H1 (cell line): Measurements from ENCODE around the gene PKP1. TPM values are rescaled to one million over a fixed set of nuclear protein-coding genes. Genes with fewer than 3 reads are reported as not detected.

Source experiments
- CTCF ChIA-PET: fragments of 300-600 bp; sonication (Branson Sonifier 250); formaldehyde crosslinking; loops from one replicate; lab custom pipeline; 2021; ENCODE audit not compliant: partially characterized antibody; lab: Charles Lee
- POLR2A ChIA-PET: fragments of 300-600 bp; sonication (Branson Sonifier 250); formaldehyde crosslinking; loops from one replicate; lab custom pipeline; 2021; ENCODE audit warnings: inconsistent platforms; ENCODE audit not compliant: partially characterized antibody; lab: Charles Lee
- DNase-seq, 2 experiments: peaks; one replicate each; pipeline versions ENCODE4 v3.0.0 to v3.0.0-alpha.2; 2010 to 2022; ENCODE audit warnings: low spot score in 2 of 2, low read depth in 1 of 2, mixed read lengths in 1 of 2
- FAIRE-seq: peaks from 2 replicates; lab custom pipeline; 2011; peaks lifted over from hg19 to GRCh38; lab: Jason Lieb, UNC
- H2AFZ ChIP-seq: 2 replicates; pipeline ENCODE4 v1.8.1; 2012; ENCODE audit warnings: low read length, inconsistent platforms
- H2AK5ac ChIP-seq: 2 replicates; pipeline ENCODE4 v1.6.1; 2013; ENCODE audit warnings: low read depth, low read length
- H2BK120ac ChIP-seq: replicated peaks from 2 replicates; pipeline ENCODE3; 2013; ENCODE audit warnings: low read depth, low read length, inconsistent platforms
- H2BK12ac ChIP-seq: 2 replicates; pipeline ENCODE4 v1.6.1; 2013; ENCODE audit warnings: low read depth, low read length
- H2BK15ac ChIP-seq: 2 replicates; pipeline ENCODE4 v1.6.1; 2013; ENCODE audit warnings: low read length
- H2BK20ac ChIP-seq: 2 replicates; pipeline ENCODE4 v1.6.1; 2013; ENCODE audit warnings: low read length
- H2BK5ac ChIP-seq: 2 replicates; pipeline ENCODE4 v1.6.1; 2013; ENCODE audit warnings: low read depth, low read length
- H3K14ac ChIP-seq: 2 replicates; pipeline ENCODE4 v1.6.1; 2013; ENCODE audit warnings: inconsistent platforms; ENCODE audit not compliant: insufficient read length
- H3K18ac ChIP-seq: 2 replicates; pipeline ENCODE4 v1.6.1; 2013; ENCODE audit warnings: low read length; ENCODE audit errors: extremely low read depth
- H3K23ac ChIP-seq: 2 replicates; pipeline ENCODE4 v1.6.1; 2013; ENCODE audit warnings: inconsistent platforms; ENCODE audit not compliant: insufficient read length
- H3K23me2 ChIP-seq: 2 replicates; pipeline ENCODE4 v1.6.1; 2013; ENCODE audit warnings: low read depth, low read length
- H3K27ac ChIP-seq: 2 replicates; pipeline ENCODE4 v1.6.1; 2011; ENCODE audit warnings: low read depth, low read length, inconsistent platforms
- H3K27me3 ChIP-seq, 4 experiments: replicated peaks in 1 of 4; 1 replicate in 1 of 4; 2 replicates in 3 of 4; pipeline versions ENCODE4 v1.6.1 to v1.8.1; 2011 to 2013; ENCODE audit warnings: low read length in 3 of 4, mild to moderate bottlenecking in 3 of 4, inconsistent platforms in 2 of 4, mixed read lengths in 2 of 4, moderate library complexity in 1 of 4; ENCODE audit not compliant: control insufficient read depth in 3 of 4, insufficient read depth in 3 of 4; ENCODE audit errors: extremely low read depth in 1 of 4
- H3K36me3 ChIP-seq, 4 experiments: 2 replicates each; pipeline versions ENCODE4 v1.6.1 to v1.8.1; 2011 to 2013; ENCODE audit warnings: mild to moderate bottlenecking in 4 of 4, low read length in 3 of 4, moderate library complexity in 2 of 4, control low read depth in 1 of 4, inconsistent platforms in 1 of 4; ENCODE audit not compliant: insufficient read depth in 4 of 4, control insufficient read depth in 2 of 4
- H3K4ac ChIP-seq: replicated peaks from 2 replicates; pipeline ENCODE3; 2013; ENCODE audit warnings: low read length, low read depth, mixed read lengths, inconsistent platforms; ENCODE audit not compliant: insufficient read length
- H3K4me1 ChIP-seq, 4 experiments: replicated peaks in 1 of 4; 1 replicate in 1 of 4; 2 replicates in 3 of 4; pipeline versions ENCODE4 v1.6.1 to v1.8.1; 2011 to 2013; ENCODE audit warnings: low read length in 3 of 4, inconsistent platforms in 2 of 4, mixed read lengths in 1 of 4; ENCODE audit not compliant: insufficient read depth in 4 of 4, control insufficient read depth in 3 of 4
- H3K4me2 ChIP-seq, 2 experiments: 2 replicates each; pipeline versions ENCODE4 v1.6.1 to v1.8.1; 2011 to 2013; ENCODE audit warnings: low read depth in 2 of 2, low read length in 2 of 2, control low read depth in 1 of 2, inconsistent platforms in 1 of 2, mild to moderate bottlenecking in 1 of 2; ENCODE audit not compliant: insufficient read depth in 1 of 2
- H3K4me3 ChIP-seq, 4 experiments: fragments of 200-600, 300-600 bp in 1 of 4; sonication (generic), shearing (Covaris generic), sonication (Bioruptor Twin) in 1 of 4; 2 replicates each; pipeline versions ENCODE4 v1.5.1 to v1.8.1; 2011 to 2016; ENCODE audit warnings: low read length in 4 of 4, low read depth in 3 of 4, control low read depth in 2 of 4, inconsistent platforms in 2 of 4, mild to moderate bottlenecking in 2 of 4, mixed read lengths in 1 of 4, moderate library complexity in 1 of 4; ENCODE audit not compliant: insufficient read depth in 2 of 4; ENCODE audit errors: extremely low read depth in 1 of 4
- H3K56ac ChIP-seq: replicated peaks from 2 replicates; pipeline ENCODE3; 2013; ENCODE audit warnings: low read depth, mild to moderate bottlenecking, mixed read lengths, low read length, inconsistent platforms; ENCODE audit not compliant: insufficient read length
- H3K79me1 ChIP-seq: 2 replicates; pipeline ENCODE4 v1.6.1; 2013; ENCODE audit warnings: low read depth, low read length, control low read depth
- H3K79me2 ChIP-seq, 2 experiments: 2 replicates each; pipeline versions ENCODE4 v1.6.1 to v1.8.1; 2012 to 2013; ENCODE audit warnings: low read length in 2 of 2, mild to moderate bottlenecking in 2 of 2, inconsistent platforms in 1 of 2; ENCODE audit not compliant: insufficient read depth in 2 of 2, control insufficient read depth in 1 of 2
- H3K9ac ChIP-seq, 4 experiments: replicated peaks in 1 of 4; 1 replicate in 1 of 4; 2 replicates in 3 of 4; pipeline versions ENCODE4 v1.6.1 to v1.8.1; 2011 to 2013; ENCODE audit warnings: low read depth in 3 of 4, low read length in 3 of 4, control low read depth in 2 of 4, mild to moderate bottlenecking in 2 of 4, moderate library complexity in 2 of 4, inconsistent platforms in 1 of 4; ENCODE audit errors: extremely low read depth in 1 of 4
- H3K9me3 ChIP-seq, 2 experiments: 2 replicates each; pipeline versions ENCODE4 v1.6.1 to v1.8.1; 2012 to 2013; ENCODE audit warnings: mild to moderate bottlenecking in 2 of 2, moderate library complexity in 2 of 2, control low read depth in 1 of 2, inconsistent platforms in 1 of 2, low read depth in 1 of 2, low read length in 1 of 2, mixed read lengths in 1 of 2; ENCODE audit not compliant: insufficient read depth in 2 of 2
- H4K20me1 ChIP-seq, 2 experiments: replicated peaks in 1 of 2; 2 replicates each; pipeline versions ENCODE3 to v1.8.1; 2011 to 2013; ENCODE audit warnings: inconsistent platforms in 2 of 2, low read length in 2 of 2, mild to moderate bottlenecking in 1 of 2; ENCODE audit not compliant: insufficient read depth in 2 of 2, control insufficient read depth in 1 of 2
- H4K5ac ChIP-seq: 2 replicates; pipeline ENCODE4 v1.6.1; 2013; ENCODE audit warnings: low read length, low read depth, mixed read lengths, inconsistent platforms; ENCODE audit not compliant: insufficient read length
- H4K8ac ChIP-seq: 2 replicates; pipeline ENCODE4 v1.8.0; 2013; ENCODE audit warnings: mild to moderate bottlenecking, moderate library complexity, low read length, inconsistent platforms; ENCODE audit not compliant: insufficient read depth; ENCODE audit errors: extremely low read depth
- H4K91ac ChIP-seq: replicated peaks from 2 replicates; pipeline ENCODE3; 2013; ENCODE audit warnings: low read length, mixed read lengths, inconsistent platforms; ENCODE audit not compliant: insufficient read length
- ASH2L ChIP-seq: fragments of 200-600, 300-600 bp; sonication (generic); IDR thresholded peaks from one replicate; pipeline ENCODE4 v1.7.1; 2017; ENCODE audit warnings: low read length
- HDAC6 ChIP-seq: IDR thresholded peaks from one replicate; pipeline ENCODE4 v1.7.1; 2012; ENCODE audit warnings: low read depth, mild to moderate bottlenecking, inconsistent platforms, low read length, moderate library complexity
- JUN ChIP-seq: IDR thresholded peaks from 2 replicates; pipeline ENCODE4 v1.6.1; 2011; ENCODE audit warnings: low read depth, mild to moderate bottlenecking, improper control_type of control experiment, low read length
- KDM5A ChIP-seq: fragments of 200-600 bp; IDR thresholded peaks from 2 replicates; pipeline ENCODE4 v1.7.1; 2012; ENCODE audit warnings: mild to moderate bottlenecking, low read length, inconsistent platforms, mixed read lengths
- NRF1 ChIP-seq: IDR thresholded peaks from 2 replicates; pipeline ENCODE4 v1.6.1; 2011; ENCODE audit warnings: mild to moderate bottlenecking, low read depth, low read length, improper control_type of control experiment
- POLR2AphosphoS5 ChIP-seq: IDR thresholded peaks from 2 replicates; pipeline ENCODE4 v1.6.1; 2011; ENCODE audit warnings: low read depth, low read length
- RNF2 ChIP-seq: fragments of 200-900, 300-1000 bp; sonication (generic); IDR thresholded peaks from 2 replicates; pipeline ENCODE4 v1.7.1; 2016; ENCODE audit warnings: borderline replicate concordance, low read depth, mild to moderate bottlenecking, antibody characterized with exemption, low read length; ENCODE audit not compliant: poor library complexity, severe bottlenecking; ENCODE audit errors: missing control alignments
- SIRT6 ChIP-seq: IDR thresholded peaks from one replicate; pipeline ENCODE4 v1.7.1; 2012; ENCODE audit warnings: low read length, inconsistent platforms
- SIX5 ChIP-seq: IDR thresholded peaks from 2 replicates; pipeline ENCODE4 v1.6.1; 2011; ENCODE audit warnings: mild to moderate bottlenecking, low read depth, low read length
- SP2 ChIP-seq: IDR thresholded peaks from 2 replicates; pipeline ENCODE4 v1.6.1; 2012; ENCODE audit warnings: mild to moderate bottlenecking, low read length, inconsistent platforms
- SUZ12 ChIP-seq: fragments of 200-600 bp; sonication (generic); IDR thresholded peaks from 2 replicates; pipeline ENCODE4 v1.6.1; 2012; ENCODE audit warnings: mild to moderate bottlenecking, inconsistent platforms, low read length, moderate library complexity, mixed read lengths
- TCF12 ChIP-seq: IDR thresholded peaks from 2 replicates; pipeline ENCODE4 v1.6.1; 2011; ENCODE audit warnings: low read depth, mild to moderate bottlenecking, low read length
- TEAD4 ChIP-seq: IDR thresholded peaks from 2 replicates; pipeline ENCODE4 v1.6.1; 2012; ENCODE audit warnings: low read depth, low read length, inconsistent platforms, mixed read lengths
- WGBS, 2 experiments: shearing (Covaris generic) in 1 of 2; methylation state at CpG; one replicate each; pipeline versions ENCODE4 v1.1.6 to v1.1.7; 2013 to 2015; ENCODE audit warnings: low lambda C conversion rate in 2 of 2, mixed read lengths in 2 of 2, inconsistent platforms in 1 of 2, low coverage in 1 of 2, missing lambda C conversion rate in 1 of 2; ENCODE audit not compliant: insufficient replicate concordance in 2 of 2, insufficient coverage in 1 of 2, insufficient read length in 1 of 2; ENCODE audit errors: extremely low coverage in 1 of 2, missing lambda C conversion rate in 1 of 2; 5-methylcytosine and 5-hydroxymethylcytosine counted together
- polyA plus RNA-seq, 7 experiments: library from polyadenylated mRNA; depleted of rRNA in 3 of 7; stranded (reverse) in 5 of 7; unstranded in 2 of 7; fragments of >200 nt in 5 of 7; fragments of 200-250 nt in 2 of 7; gene quantifications; 1 replicate in 5 of 7; 2 replicates in 1 of 7; 4 replicates in 1 of 7; pipeline versions ENCODE4 v1.2.1 to v1.2.3, GENCODE V29; 2011 to 2013; ENCODE audit warnings: missing spikeins in 2 of 7, mixed read lengths in 2 of 7
- total RNA-seq: library from RNA; stranded (reverse); fragmentation: NEBNext Ultra II Directional; extraction: Animal tissue kit (Norgen Biotek cat#: 25700); gene quantifications from 2 replicates; pipeline ENCODE4 v1.2.1, GENCODE V29; 2021
- TF ChIP-seq, protein P1 (sequence below): IDR thresholded peaks from 2 replicates; pipeline ENCODE4 v1.6.1; 2012; ENCODE audit warnings: inconsistent platforms
- TF ChIP-seq, protein P2 (sequence below): IDR thresholded peaks from 2 replicates; pipeline ENCODE4 v1.6.1; 2011; ENCODE audit warnings: low read depth, mild to moderate bottlenecking, low read length; ENCODE audit not compliant: insufficient read depth

The PKP1 gene
- total and polyA plus RNA-seq, 2 of the 8 experiments (the other 6 are each of a cell fraction or from before 2014, with no cell fraction given), result 0.21 to 0.95 TPM

DNA sequence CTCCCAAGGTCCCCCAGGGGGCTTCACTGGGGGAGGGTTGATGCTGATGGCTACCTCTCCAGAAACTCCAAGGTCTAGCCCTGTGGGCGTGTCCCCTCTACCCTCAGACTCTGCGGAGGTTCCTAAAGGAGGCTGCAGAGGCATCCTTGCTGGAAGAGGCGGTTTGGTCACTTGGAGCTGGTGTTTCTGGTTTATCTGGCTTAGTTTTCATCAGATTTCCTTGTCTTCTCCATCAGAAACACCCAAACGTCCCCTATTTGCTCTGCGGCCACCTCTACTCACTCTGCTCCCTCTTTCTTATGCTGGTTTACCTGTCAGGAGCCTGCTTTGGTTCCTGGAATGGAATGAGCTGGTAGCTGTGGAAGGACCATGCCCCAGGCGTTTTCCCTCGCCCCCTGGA is 2.5 kb downstream of the PKP1 start:
- H3K27me3 ChIP-seq, result peaks cover 15 to 30% (median 29%) of the 10 kb centered on the region in 4 experiments
- no peak overlapping the region for H2BK12ac ChIP-seq
- 82% methylated on average over 7 of the region's 7 CpGs; no CpG with 5 or more reads in 1 of the 2 experiments for WGBS, 2 experiments
- no peak overlapping the region for H3K14ac ChIP-seq
- H3K27ac ChIP-seq, result no peak overlapping the region
- no peak overlapping the region for H3K56ac ChIP-seq
- no peaks in the 10 kb centered on the region for H3K79me1 ChIP-seq
- H2BK120ac ChIP-seq, result no peak overlapping the region
- no peak overlapping the region for H3K23ac ChIP-seq
- no peak overlapping the region for H2BK20ac ChIP-seq
- DNase-seq (no peak), FAIRE-seq (no peak)
- no peaks in the 10 kb centered on the region for H3K79me2 ChIP-seq
- H2BK15ac ChIP-seq, result no peak overlapping the region
- POLR2A ChIA-PET, result no interaction called here
- H4K91ac ChIP-seq, result no peak overlapping the region
- no peaks in the 10 kb centered on the region; a peak in 1 of 4 replicates for H3K9me3 ChIP-seq
- no peak overlapping the region for H3K4ac ChIP-seq
- no peak overlapping the region for H3K18ac ChIP-seq
- no peaks in the 10 kb centered on the region for H4K20me1 ChIP-seq
- H3K4me2 ChIP-seq, result no peak overlapping the region
- H3K36me3 ChIP-seq, result no peaks in the 10 kb centered on the region
- H2AK5ac ChIP-seq, result no peak overlapping the region
- CTCF ChIA-PET, result interaction anchor here (0.6 to 5.3 kb wide), 6 partner anchors 12 to 123 kb away, joined by 3 to 45 read pairs (median 8); no protein-coding TSS in a partner anchor
- H3K9ac ChIP-seq, result no peak overlapping the region
- H2AFZ ChIP-seq, result no peak overlapping the region
- H4K8ac ChIP-seq, result no peak overlapping the region
- no peak overlapping the region for H4K5ac ChIP-seq
- no peak overlapping the region for H3K4me3 ChIP-seq
- H3K4me1 ChIP-seq, result peaks cover 0 to 15% (median 9%) of the 10 kb centered on the region in 4 experiments; a peak in 6 of 7 replicates
- H2BK5ac ChIP-seq, result no peak overlapping the region
- H3K23me2 ChIP-seq, result peaks cover 8% of the 10 kb centered on the region; the same call in 1 of the 2 replicates
- TF ChIP-seq, protein P1, sequence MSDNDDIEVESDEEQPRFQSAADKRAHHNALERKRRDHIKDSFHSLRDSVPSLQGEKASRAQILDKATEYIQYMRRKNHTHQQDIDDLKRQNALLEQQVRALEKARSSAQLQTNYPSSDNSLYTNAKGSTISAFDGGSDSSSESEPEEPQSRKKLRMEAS, result no peak
- no peak for TF ChIP-seq KDM5A
- TF ChIP-seq JUN, result no peak
- TF ChIP-seq, protein P2, sequence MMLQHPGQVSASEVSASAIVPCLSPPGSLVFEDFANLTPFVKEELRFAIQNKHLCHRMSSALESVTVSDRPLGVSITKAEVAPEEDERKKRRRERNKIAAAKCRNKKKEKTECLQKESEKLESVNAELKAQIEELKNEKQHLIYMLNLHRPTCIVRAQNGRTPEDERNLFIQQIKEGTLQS, result no peak
- no peak for TF ChIP-seq ASH2L
- no peak for TF ChIP-seq SP2
- no peak for TF ChIP-seq SUZ12
- TF ChIP-seq POLR2AphosphoS5, result no peak
- TF ChIP-seq NRF1, result no peak
- TF ChIP-seq TCF12, result no peak
- no peak for TF ChIP-seq SIRT6
- no peak for TF ChIP-seq SIX5
- no peak for TF ChIP-seq TEAD4
- no peak for TF ChIP-seq HDAC6
- TF ChIP-seq RNF2, result no peak
